GM21737 (cell line): ENCODE measurements around the gene UNC93A.
"Not testable (repeated sequence)": the region's sequence is repeated elsewhere in the genome, so short reads cannot be mapped to it uniquely, and the experiment has no call there.

Experiments used
- ATAC-seq: cut with Tn5 transposase; IDR thresholded peaks from one replicate; pipeline ENCODE4 v1.9.1; 2021; ENCODE audit warnings: mild to moderate bottlenecking, moderate library complexity; ENCODE audit not compliant: unreplicated experiment

The UNC93A gene

DNA sequence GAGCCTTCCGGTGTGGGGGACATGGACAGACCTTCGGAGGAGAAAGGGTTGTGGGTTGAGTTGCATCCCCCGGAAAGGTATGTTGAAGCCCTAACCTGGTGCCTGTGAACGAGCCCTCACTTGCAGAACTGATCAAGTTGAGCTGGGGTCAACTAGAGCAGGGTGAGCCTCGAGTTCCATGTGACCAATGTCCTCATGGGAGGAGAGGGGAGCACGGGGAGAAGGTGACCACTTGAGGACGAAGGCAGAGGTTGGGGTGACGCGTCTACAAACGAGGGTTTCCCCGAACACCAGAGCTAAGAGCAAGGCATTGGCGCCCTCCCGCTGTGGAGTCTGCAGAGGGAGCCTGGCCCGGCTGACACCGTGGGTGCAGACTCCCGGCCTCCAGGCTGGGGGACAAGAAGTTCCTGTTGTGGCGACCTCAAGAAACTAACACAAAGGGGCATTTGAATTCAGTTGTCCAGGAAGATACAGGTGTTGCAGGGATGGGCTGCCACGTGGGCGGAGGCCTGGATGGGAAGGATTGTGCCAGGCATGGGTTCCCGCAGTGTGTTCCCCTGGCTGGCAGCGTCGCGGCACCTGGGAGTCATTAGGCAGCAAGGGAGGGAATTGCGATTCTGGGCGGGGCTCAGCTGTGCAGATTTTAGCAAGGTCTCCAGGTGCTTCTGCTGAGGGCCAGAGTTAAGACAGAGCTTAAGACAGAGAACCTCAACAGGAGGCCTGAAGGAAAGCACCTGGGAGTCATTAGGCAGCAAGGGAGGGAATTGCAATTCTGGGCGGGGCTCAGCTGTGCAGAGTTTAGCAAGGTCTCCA lies 20.4 kb upstream of the UNC93A start:
- ATAC-seq, result no peak

DNA sequence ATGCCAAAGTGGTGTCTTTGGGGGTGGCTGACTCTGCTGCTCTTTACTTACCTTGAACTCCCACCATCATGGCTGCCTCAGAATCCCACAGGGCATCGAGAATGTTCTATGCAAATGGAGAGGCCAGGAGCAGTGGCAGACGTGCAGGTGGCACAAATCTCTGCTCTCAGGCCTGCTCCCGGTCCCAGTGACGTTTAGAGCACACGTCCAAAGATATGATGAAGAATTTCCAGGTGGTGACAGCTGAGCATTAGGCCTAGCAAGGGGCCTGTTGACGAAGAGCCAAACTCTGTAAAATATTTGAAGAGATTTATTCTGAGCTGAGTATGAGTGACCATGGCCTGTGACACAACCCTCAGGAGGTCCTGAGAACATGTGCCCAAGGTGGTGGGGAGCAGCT lies 19.0 kb upstream of the UNC93A start:
- no peak for ATAC-seq

DNA sequence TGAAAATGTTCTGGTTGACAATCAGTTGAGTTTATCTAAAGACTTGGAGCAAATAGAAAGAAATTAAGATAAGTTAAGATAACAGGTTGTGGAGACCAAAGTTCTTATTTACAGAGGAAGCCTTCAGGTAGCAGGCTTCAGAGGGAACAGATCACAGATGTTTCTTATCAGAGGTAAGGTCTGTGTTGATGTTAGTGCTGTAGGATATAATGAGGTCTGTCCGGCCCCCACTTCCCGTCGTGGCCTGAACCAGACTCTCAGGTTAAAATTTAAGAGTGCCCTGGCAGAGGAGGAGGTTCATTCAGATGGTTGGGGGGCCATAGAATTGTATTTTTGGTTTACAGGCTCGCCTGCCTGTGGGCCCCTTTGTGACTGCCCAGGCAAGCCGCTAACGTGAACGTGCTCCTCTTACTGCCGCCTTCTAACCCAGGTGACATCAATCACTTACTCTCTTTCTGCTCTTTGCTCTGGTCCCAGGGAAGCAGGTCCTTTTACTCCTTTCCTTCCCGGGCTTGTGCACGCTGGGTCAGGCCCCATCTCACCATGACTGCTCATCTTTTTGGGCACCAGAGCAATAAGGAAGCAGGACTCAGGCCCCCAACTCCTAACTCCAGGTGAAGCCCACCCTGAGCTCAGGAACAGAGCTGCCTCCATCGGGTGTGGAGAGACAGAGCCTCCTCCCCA lies 18.3 kb upstream of the UNC93A start:
- ATAC-seq, result no peak

GRCh38 chr6:167274270-167274669 lies 16.8 kb upstream of the UNC93A start:
- ATAC-seq, result no peak

- no peak for ATAC-seq
Observed at GRCh38 chr6:167275001-167275400, 16.1 kb upstream of the UNC93A start.

- no peak for ATAC-seq
Observed at GRCh38 chr6:167275436-167275835, 15.7 kb upstream of the UNC93A start.

- no peak for ATAC-seq
Observed at GRCh38 chr6:167276772-167277533, 14.2 kb upstream of the UNC93A start.

GRCh38 chr6:167278173-167278940 lies 12.8 kb upstream of the UNC93A start:
- ATAC-seq, result not testable (repeated sequence)

- no peak for ATAC-seq
Observed at GRCh38 chr6:167279766-167280446, 11.2 kb upstream of the UNC93A start.

- not testable (repeated sequence) for ATAC-seq
Observed at GRCh38 chr6:167280466-167280865, 10.6 kb upstream of the UNC93A start.

GRCh38 chr6:167282165-167282564 lies 8.9 kb upstream of the UNC93A start:
- no peak for ATAC-seq

GRCh38 chr6:167284565-167284964 lies 6.5 kb upstream of the UNC93A start:
- not testable (repeated sequence) for ATAC-seq

- ATAC-seq, result no peak
Observed at GRCh38 chr6:167285077-167285770, 5.9 kb upstream of the UNC93A start.

DNA sequence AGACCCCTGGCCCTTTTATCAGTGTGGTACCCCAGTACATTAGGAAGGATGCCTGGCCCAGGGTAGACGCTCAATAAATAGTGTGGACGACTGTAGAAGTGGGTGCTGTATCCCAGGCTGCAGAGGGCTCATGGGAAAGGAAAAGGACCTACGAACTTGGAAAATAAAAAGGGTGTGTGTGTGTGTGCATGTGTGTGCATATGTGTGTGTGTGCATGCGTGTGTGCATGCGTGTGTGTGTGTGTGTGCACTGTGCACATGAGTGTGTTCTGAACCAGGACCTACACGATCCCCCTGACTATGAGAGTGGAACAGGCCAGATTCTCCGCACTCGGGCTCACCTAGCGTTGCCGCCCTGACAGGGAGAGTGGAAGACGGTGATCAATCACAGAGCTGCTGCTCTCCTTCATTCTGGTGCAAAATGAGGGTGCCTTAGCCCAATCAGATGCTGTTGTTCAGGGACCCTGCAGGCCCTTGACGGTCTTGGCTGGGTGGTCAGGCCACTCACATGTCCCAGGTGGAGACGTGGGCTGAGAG lies 3.5 kb upstream of the UNC93A start:
- ATAC-seq, result no peak

DNA sequence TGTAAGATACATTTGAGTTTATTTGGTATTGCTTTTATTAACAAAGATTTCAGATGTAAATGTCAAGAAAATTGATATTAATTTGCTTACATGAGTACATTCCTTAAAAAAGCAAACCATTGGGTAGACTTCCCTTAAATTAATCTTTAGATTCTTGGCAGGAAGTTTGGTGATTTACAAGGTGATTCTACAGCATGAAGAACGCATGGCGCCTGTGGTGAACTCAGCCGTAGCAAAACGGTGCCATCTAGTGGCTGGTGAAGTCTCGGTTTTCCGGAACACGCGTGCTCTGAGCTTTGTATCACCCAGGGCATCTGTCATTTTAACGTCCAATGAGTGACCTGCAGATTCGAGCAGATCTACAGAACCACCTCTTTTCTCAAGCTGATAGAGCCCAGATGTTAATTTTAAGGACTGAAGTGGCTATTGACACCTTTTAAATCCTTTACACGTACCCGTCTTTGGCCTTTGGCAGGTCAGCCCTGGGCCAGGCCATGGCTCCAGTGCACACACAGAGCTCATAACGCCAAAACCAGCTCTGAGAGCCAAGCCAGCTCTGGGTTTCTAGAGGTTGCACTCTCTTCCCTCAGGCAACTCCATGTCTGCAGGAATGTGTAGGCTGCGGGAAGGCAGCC lies 2.4 kb upstream of the UNC93A start:
- peak; percentile 80 for ATAC-seq

DNA sequence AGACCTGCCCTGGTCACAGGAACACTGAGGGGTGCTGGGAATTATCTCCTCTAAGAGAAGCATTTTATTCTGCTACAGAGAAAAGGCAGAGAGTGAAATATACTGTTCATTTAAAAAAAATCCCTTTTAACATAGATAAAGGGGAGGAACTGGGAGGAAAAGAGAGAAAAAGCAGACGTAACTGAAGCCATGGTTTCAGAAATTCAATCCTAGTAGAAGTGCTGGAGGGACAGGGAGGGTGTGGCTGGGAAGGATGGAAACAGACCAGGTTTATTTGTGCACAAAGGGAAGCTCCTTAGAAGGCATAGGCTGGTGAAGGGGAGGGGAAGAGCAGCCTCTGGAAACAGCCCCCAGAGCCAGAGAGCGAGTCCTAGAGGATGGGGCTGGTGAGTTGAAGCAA lies 1.8 kb upstream of the UNC93A start:
- ATAC-seq, result not testable (repeated sequence)

GRCh38 chr6:167291623-167292300 lies 647 bp downstream of the UNC93A start:
- no peak for ATAC-seq

- ATAC-seq, result no peak
Observed at GRCh38 chr6:167292301-167293087, 1.4 kb downstream of the UNC93A start.
